ENCODE results near the gene ADAD1. TPM values are rescaled to one million over a fixed set of nuclear protein-coding genes. Genes with fewer than 3 reads are reported as not detected.
"Not testable (repeated sequence)": the region's sequence is repeated elsewhere in the genome, so short reads cannot be mapped to it uniquely, and the experiment has no call there.

ADAD1 gene
- total RNA-seq, 1 donor from 2014 or later: not detected

- TF ChIP-seq, protein P1, sequence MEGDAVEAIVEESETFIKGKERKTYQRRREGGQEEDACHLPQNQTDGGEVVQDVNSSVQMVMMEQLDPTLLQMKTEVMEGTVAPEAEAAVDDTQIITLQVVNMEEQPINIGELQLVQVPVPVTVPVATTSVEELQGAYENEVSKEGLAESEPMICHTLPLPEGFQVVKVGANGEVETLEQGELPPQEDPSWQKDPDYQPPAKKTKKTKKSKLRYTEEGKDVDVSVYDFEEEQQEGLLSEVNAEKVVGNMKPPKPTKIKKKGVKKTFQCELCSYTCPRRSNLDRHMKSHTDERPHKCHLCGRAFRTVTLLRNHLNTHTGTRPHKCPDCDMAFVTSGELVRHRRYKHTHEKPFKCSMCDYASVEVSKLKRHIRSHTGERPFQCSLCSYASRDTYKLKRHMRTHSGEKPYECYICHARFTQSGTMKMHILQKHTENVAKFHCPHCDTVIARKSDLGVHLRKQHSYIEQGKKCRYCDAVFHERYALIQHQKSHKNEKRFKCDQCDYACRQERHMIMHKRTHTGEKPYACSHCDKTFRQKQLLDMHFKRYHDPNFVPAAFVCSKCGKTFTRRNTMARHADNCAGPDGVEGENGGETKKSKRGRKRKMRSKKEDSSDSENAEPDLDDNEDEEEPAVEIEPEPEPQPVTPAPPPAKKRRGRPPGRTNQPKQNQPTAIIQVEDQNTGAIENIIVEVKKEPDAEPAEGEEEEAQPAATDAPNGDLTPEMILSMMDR (IDR thresholded peaks at IDR 0.05; ENCODE audit: insufficient read depth, low read length, poor library complexity, severe bottlenecking): no peak
- Histone ChIP-seq H3K36me3 (ENCODE audit: control insufficient read depth, insufficient read depth, low read length) (no peaks in the 10 kb centered on the region), H3K27me3 (ENCODE audit: control insufficient read depth, insufficient read depth, low read length) (no peaks in the 10 kb centered on the region), H3K4me3 (ENCODE audit: low read depth, low read length) (no peak overlapping the region)
- DNase-seq (ENCODE audit: low read depth): no peak
Observed at GRCh38 chr4:122346503-122346902, 32.3 kb upstream of the ADAD1 start.

DNA sequence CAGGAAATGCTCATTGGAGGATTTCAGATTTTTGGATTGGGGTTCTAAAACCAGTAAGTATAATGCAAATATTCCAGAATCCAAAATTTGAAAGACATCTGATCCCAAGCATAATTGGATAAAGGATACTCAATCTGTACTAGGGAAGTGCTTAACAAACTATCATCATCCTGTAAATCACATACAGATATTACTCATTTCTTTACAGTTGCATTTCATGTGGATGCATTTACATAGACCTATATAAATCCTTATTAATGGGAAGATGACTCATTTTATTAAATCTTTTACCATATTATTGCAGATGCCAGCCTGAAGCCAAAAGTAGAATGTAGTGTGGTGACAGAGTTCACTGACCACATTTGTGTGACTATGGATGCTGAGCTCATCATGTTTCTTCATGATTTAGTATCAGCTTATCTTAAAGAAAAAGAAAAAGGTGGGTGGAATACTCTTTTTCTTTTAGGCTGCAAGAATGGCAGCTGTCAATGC, 22.4 kb upstream of the ADAD1 start:
- Histone ChIP-seq H3K36me3 (ENCODE audit: control insufficient read depth, insufficient read depth, low read length) (no peaks in the 10 kb centered on the region), H3K27me3 (ENCODE audit: control insufficient read depth, insufficient read depth, low read length) (no peaks in the 10 kb centered on the region), H3K4me3 (ENCODE audit: low read depth, low read length) (no peak overlapping the region)
- DNase-seq (ENCODE audit: low read depth): no peak
- TF ChIP-seq, protein P1 (IDR thresholded peaks at IDR 0.05; ENCODE audit: insufficient read depth, low read length, poor library complexity, severe bottlenecking): no peak

DNA sequence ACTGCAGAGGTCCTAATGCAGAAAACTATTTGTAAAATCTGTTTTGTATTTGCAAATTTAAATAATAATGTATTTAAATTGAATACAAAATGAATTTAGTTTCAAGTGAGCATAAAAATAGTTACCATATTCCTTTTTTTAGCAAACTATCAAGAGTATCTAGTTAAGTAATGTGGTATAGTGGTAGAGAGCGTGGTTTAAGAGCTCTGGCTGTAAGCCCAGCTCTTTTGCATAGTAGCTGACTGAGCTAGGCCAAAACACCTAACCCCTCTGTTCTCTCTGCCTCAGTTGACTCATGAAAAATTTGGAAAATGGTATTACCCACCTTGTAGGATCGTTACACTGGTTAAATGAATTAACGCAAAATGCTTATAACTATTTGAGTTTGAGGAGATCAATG, 18.1 kb upstream of the ADAD1 start:
- H3K27me3 ChIP-seq (ENCODE audit: control insufficient read depth, insufficient read depth, low read length): no peaks in the 10 kb centered on the region
- no peaks in the 10 kb centered on the region for H3K36me3 ChIP-seq (ENCODE audit: control insufficient read depth, insufficient read depth, low read length)
- no peak for DNase-seq (ENCODE audit: low read depth)
- H3K4me3 ChIP-seq (ENCODE audit: low read depth, low read length): no peak overlapping the region
- TF ChIP-seq, protein P1 (IDR thresholded peaks at IDR 0.05; ENCODE audit: insufficient read depth, low read length, poor library complexity, severe bottlenecking): no peak

GRCh38 chr4:122364700-122365404, 14.0 kb upstream of the ADAD1 start:
- no peak for DNase-seq (ENCODE audit: low read depth)
- no peaks in the 10 kb centered on the region for H3K36me3 ChIP-seq (ENCODE audit: control insufficient read depth, insufficient read depth, low read length)
- no peaks in the 10 kb centered on the region for H3K27me3 ChIP-seq (ENCODE audit: control insufficient read depth, insufficient read depth, low read length)
- no peak overlapping the region for H3K4me3 ChIP-seq (ENCODE audit: low read depth, low read length)
- TF ChIP-seq, protein P1 (IDR thresholded peaks at IDR 0.05; ENCODE audit: insufficient read depth, low read length, poor library complexity, severe bottlenecking): no peak

DNA sequence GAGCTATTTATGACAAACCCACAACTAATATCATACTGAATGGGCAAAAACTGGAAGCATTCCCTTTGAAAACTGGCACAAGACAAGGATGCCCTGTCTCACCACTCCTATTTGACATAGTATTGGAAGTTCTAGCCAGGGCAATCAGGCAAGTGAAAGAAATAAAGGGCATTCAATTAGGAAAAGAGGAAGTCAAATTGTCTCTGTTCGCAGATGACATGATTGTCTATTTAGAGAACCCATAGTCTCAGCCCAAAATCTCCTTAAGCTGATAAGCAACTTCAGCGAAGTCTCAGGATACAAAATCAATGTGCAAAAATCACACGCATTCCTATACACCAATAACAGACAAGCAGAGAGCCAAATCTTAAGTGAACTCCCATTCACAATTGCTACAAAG, 10.0 kb upstream of the ADAD1 start:
- not testable (repeated sequence) for H3K27me3 ChIP-seq (ENCODE audit: control insufficient read depth, insufficient read depth, low read length); H3K36me3 ChIP-seq (ENCODE audit: control insufficient read depth, insufficient read depth, low read length); H3K4me3 ChIP-seq (ENCODE audit: low read depth, low read length); DNase-seq (ENCODE audit: low read depth)

GRCh38 chr4:122377352-122377751, 1.5 kb upstream of the ADAD1 start:
- no peak for DNase-seq (ENCODE audit: low read depth)
- Histone ChIP-seq H3K36me3 (ENCODE audit: control insufficient read depth, insufficient read depth, low read length) (no peaks in the 10 kb centered on the region), H3K27me3 (ENCODE audit: control insufficient read depth, insufficient read depth, low read length) (no peaks in the 10 kb centered on the region), H3K4me3 (ENCODE audit: low read depth, low read length) (no peak overlapping the region)
- TF ChIP-seq, protein P1 (IDR thresholded peaks at IDR 0.05; ENCODE audit: insufficient read depth, low read length, poor library complexity, severe bottlenecking): no peak
